Tibial nerve (tissue), 4 donors: ENCODE measurements around the gene GLRX5. TPM values are rescaled to one million over a fixed set of nuclear protein-coding genes. Genes with fewer than 3 reads are reported as not detected.

ENCODE experiments used
- DNase-seq, 2 donors: peaks; one replicate each; pipeline ENCODE4 v3.0.0-alpha.2; 2019; ENCODE audit warnings: low spot score in 2 of 2
- H3K27ac ChIP-seq, 4 donors: fragments of 200-600 bp; sonication (generic) in 3 of 4; one replicate each; pipeline ENCODE4 v1.5.1; 2017 to 2019; ENCODE audit warnings: mild to moderate bottlenecking in 1 of 4
- H3K27me3 ChIP-seq, 2 donors: fragments of 200-600 bp; sonication (generic) in 1 of 2; one replicate each; pipeline versions ENCODE4 v1.5.1 to v1.6.0; 2017 to 2019
- H3K36me3 ChIP-seq, 3 donors: fragments of 200-600 bp; sonication (generic); one replicate each; pipeline ENCODE4 v1.5.1; 2018 to 2019
- H3K4me1 ChIP-seq, 4 donors: fragments of 200-600 bp; sonication (generic) in 3 of 4; one replicate each; pipeline ENCODE4 v1.5.1; 2017 to 2019
- H3K4me3 ChIP-seq, 4 donors: fragments of 200-600 bp; sonication (generic) in 3 of 4; one replicate each; pipeline ENCODE4 v1.5.1; 2017 to 2019; ENCODE audit warnings: mild to moderate bottlenecking in 1 of 4, moderate library complexity in 1 of 4
- H3K9me3 ChIP-seq, 4 donors: fragments of 200-600 bp; sonication (generic) in 3 of 4; one replicate each; pipeline ENCODE4 v1.5.1; 2017 to 2019
- EP300 ChIP-seq, 2 donors: sonication (generic); formaldehyde crosslinking; IDR thresholded peaks; one replicate each; pipeline ENCODE4 v1.6.1; 2017; ENCODE audit warnings: antibody characterized with exemption in 2 of 2, mild to moderate bottlenecking in 1 of 2
- POLR2A ChIP-seq, 2 donors: fragments of 450-650 bp; IDR thresholded peaks; one replicate each; pipeline ENCODE4 v1.6.1; 2017; ENCODE audit warnings: antibody characterized with exemption in 2 of 2, mild to moderate bottlenecking in 2 of 2, moderate library complexity in 2 of 2
- WGBS, 2 donors: methylation state at CpG; one replicate each; pipeline ENCODE4 v1.1.5; 2018; 5-methylcytosine and 5-hydroxymethylcytosine counted together
- total RNA-seq, 4 donors: library from RNA; depleted of rRNA; stranded (reverse); fragments of >200 nt; gene quantifications; one replicate each; pipeline ENCODE4 v1.1.0, GENCODE V29; 2016
- TF ChIP-seq, protein P1 (sequence below), 5 experiments: fragments of 200-600 bp in 3 of 5; fragments of 450-650 bp in 2 of 5; sonication (generic) in 3 of 5; IDR thresholded peaks; one replicate each; pipeline ENCODE4 v1.5.1; 2016 to 2019; ENCODE audit warnings: antibody characterized with exemption in 5 of 5, mild to moderate bottlenecking in 3 of 5, moderate library complexity in 2 of 5

GLRX5 gene
- total RNA-seq, 4 donors from 2014 or later: 26.4 to 44.7 (median 34.6) TPM

GRCh38 chr14:95488376-95489213, 46.3 kb upstream of the GLRX5 start:
- DNase-seq: no peak
- 54 to 56% methylated on average over 5 to 6 of the region's 6 CpGs for WGBS, 2 donors

DNA sequence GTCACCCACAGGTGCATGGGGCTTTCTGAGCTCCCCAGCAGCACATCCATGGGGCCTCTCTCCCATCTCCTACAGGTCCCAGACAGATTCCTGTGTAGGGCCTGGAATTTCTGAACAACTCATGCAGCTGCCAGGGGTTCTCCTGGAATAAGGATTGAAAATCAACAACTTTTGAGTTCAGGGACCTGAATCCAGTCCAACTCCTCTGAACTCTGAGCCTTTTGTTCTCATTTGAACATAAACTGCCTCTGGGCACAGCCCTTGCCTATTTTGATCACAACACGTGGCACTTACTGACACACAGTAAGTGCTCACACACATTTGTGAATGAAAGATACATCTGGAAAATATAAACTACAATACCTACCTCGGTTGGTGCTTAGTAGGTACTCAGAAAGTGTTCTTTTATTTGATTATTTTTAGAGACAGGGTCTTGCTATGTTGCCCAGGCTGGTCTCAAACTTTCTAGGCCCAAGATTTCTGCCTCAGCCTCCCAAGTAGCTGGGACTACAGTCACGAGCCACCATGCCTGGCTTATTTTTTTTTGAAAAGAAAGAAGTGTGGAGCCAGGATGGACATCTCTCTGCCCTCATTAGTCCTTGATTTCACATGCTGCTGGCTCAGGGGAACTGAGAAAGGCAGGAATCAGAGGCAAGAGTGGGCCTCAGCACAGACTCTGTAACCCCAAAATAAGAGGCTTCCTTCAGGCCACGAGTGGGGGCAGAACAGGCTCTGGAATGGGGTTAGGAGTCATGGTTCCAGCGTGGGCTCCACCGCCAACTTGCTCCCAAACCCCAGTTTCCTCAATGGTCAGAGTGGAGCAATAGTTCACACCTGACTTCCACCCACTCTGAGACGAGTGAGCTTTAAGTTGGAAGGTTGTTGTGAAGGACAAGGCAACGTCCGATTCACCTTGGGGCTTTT, 45.4 kb upstream of the GLRX5 start:
- peaks cover under 1 to 95% (median 66%) of the 10 kb centered on the region in 4 donors for H3K4me1 ChIP-seq
- no peak overlapping the region for H3K4me3 ChIP-seq
- DNase-seq: peak in 1 of 2 donors; percentile 51
- no peaks in the 10 kb centered on the region for H3K9me3 ChIP-seq
- WGBS, 2 donors: 69% methylated on average over 9 of the region's 9 CpGs
- H3K27ac ChIP-seq: peak overlapping the region; percentile 74 to 96 (median 85)
- TF ChIP-seq POLR2A (IDR thresholded peaks at IDR 0.05) (peak in 1 of 2 donors; percentile 18), EP300 (IDR thresholded peaks at IDR 0.05) (peak; percentile 65 to 82)
- TF ChIP-seq, protein P1, sequence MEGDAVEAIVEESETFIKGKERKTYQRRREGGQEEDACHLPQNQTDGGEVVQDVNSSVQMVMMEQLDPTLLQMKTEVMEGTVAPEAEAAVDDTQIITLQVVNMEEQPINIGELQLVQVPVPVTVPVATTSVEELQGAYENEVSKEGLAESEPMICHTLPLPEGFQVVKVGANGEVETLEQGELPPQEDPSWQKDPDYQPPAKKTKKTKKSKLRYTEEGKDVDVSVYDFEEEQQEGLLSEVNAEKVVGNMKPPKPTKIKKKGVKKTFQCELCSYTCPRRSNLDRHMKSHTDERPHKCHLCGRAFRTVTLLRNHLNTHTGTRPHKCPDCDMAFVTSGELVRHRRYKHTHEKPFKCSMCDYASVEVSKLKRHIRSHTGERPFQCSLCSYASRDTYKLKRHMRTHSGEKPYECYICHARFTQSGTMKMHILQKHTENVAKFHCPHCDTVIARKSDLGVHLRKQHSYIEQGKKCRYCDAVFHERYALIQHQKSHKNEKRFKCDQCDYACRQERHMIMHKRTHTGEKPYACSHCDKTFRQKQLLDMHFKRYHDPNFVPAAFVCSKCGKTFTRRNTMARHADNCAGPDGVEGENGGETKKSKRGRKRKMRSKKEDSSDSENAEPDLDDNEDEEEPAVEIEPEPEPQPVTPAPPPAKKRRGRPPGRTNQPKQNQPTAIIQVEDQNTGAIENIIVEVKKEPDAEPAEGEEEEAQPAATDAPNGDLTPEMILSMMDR (IDR thresholded peaks at IDR 0.05): no peak
- H3K36me3 ChIP-seq: no peaks in the 10 kb centered on the region
- H3K27me3 ChIP-seq: no peaks in the 10 kb centered on the region

More at GRCh38 chr14:95488376-95489213, 46.3 kb upstream of the GLRX5 start:
- peak overlapping the region; percentile 19 to 96 (median 85) for H3K27ac ChIP-seq
- H3K4me1 ChIP-seq: peaks cover 4 to 95% (median 68%) of the 10 kb centered on the region in 4 donors
- no peak overlapping the region for H3K4me3 ChIP-seq
- no peaks in the 10 kb centered on the region for H3K27me3 ChIP-seq
- TF ChIP-seq EP300 (IDR thresholded peaks at IDR 0.05) (no peak), POLR2A (IDR thresholded peaks at IDR 0.05) (no peak)
- TF ChIP-seq, protein P1 (IDR thresholded peaks at IDR 0.05): no peak
- H3K36me3 ChIP-seq: no peaks in the 10 kb centered on the region
- H3K9me3 ChIP-seq: no peaks in the 10 kb centered on the region

DNA sequence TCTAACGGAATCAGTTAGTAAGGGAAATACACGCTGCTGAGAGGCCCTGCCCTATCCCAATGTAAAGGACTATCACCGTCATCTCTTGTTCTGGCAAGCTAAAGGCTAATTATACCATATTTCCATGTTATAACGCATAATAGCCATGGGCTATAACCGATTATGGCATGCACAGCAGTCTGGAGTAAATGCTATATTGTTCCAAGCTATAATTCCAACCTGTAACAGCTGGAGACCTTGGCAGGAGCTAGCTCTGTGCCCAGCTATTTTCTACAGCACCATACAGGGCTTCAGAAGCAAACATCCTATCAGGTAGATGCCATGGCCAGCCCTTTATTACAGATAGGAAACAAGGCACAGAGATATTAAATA, 44.7 kb upstream of the GLRX5 start:
- 88 to 94% methylated on average over 5 of the region's 5 CpGs for WGBS, 2 donors
- H3K36me3 ChIP-seq: no peaks in the 10 kb centered on the region
- peak overlapping the region; percentile 74 to 96 (median 85) for H3K27ac ChIP-seq
- peaks cover 0 to 95% (median 65%) of the 10 kb centered on the region in 4 donors for H3K4me1 ChIP-seq
- no peak overlapping the region for H3K4me3 ChIP-seq
- TF ChIP-seq POLR2A (IDR thresholded peaks at IDR 0.05) (no peak), EP300 (IDR thresholded peaks at IDR 0.05) (no peak)
- TF ChIP-seq, protein P1 (IDR thresholded peaks at IDR 0.05): no peak
- DNase-seq: no peak
- H3K27me3 ChIP-seq: no peaks in the 10 kb centered on the region
- no peaks in the 10 kb centered on the region for H3K9me3 ChIP-seq

DNA sequence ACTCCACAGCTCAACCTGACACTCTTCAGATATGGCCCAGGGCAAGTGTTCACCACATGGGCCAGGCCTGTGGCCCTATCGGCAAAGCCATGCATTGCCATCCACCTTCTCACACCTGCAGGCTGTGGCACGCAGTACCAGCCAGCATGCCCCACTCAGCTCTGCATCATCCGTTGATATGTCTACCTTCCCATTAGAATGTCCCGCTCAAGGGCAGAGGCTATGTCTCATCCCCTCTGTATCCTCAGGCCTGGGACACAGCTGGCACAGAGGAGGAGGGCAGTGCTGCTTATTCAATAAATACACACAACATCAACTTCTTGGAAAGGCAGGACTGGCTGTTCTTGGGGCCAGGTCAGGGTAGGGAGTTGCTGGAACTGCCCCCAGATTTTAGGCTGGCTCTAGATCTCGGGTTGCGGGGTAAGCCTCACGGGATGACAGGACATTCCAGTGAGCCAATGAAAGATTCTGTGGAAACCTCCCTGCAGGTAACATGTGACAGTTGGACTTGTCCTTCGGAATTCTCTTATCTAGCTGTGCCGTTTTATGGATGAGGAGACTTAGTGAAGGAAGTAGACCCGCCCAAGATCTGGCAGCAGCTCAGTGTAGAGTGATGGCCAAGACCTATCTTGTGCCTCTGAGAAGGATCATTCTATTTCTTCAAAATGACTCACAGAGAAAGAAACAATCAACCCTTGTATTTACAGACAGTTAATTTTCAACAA, 44.0 kb upstream of the GLRX5 start:
- H3K4me1 ChIP-seq: peaks cover 0 to 95% (median 67%) of the 10 kb centered on the region in 4 donors
- peak overlapping the region; percentile 35 to 96 (median 85) for H3K27ac ChIP-seq
- no peak overlapping the region for H3K4me3 ChIP-seq
- H3K9me3 ChIP-seq: no peaks in the 10 kb centered on the region
- H3K27me3 ChIP-seq: no peaks in the 10 kb centered on the region
- DNase-seq: peak; percentile 59 to 67
- no peaks in the 10 kb centered on the region for H3K36me3 ChIP-seq
- 49 to 71% methylated on average over 10 of the region's 10 CpGs for WGBS, 2 donors
- TF ChIP-seq EP300 (IDR thresholded peaks at IDR 0.05): no peak
- no peak for TF ChIP-seq POLR2A (IDR thresholded peaks at IDR 0.05)
- TF ChIP-seq, protein P1 (IDR thresholded peaks at IDR 0.05): no peak
